Stimulated activated CD8-positive, alpha-beta memory T cell treated with anti-CD3 and anti-CD28 coated beads, Interleukin-15, amount 100 ng/mL, for 24 hours (primary cell): ENCODE results near the gene NPPC.
"Not testable (repeated sequence)": the region's sequence is repeated elsewhere in the genome, so short reads cannot be mapped to it uniquely, and the experiment has no call there.

Experiments
- DNase-seq: peaks from one replicate; pipeline ENCODE4 v3.0.0-alpha.2; 2020; ENCODE audit warnings: low read depth

Gene NPPC

GRCh38 chr2:231886071-231886681 lies 40.0 kb downstream of the NPPC start:
- no peak for DNase-seq

DNA sequence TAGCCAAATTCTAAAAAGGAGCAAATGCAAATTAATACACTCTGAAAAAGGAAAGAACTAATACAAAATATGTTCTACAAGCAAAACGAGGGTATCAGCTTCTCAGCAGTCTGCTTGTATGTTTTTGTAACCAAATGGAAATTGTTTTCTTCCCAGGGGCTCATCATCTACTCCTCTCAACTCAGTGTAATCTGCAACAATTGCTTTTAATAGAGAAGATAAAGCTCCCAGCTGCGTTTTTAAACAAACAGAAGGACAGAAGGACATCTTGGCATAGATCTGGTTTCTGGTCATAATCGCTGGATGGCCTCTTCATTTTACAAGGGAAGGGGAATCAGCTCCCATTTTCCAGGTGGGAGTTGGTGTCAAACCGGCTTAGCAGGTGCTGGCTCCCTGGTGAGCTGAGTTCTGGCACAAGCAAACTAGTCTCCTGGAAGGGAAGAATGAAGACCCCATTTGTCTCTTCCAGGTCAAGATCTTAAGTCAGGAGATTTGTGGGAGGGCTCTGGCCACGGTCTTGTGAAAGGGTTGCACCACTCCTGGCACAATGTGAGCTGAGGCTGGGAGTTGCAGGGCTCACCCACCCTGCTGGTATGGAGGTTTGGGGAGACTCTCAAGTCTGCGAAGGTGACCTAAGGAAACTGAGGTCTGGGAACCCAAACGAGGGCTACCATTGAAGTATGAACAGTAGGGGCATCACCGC lies 41.6 kb downstream of the NPPC start:
- no peak for DNase-seq

DNA sequence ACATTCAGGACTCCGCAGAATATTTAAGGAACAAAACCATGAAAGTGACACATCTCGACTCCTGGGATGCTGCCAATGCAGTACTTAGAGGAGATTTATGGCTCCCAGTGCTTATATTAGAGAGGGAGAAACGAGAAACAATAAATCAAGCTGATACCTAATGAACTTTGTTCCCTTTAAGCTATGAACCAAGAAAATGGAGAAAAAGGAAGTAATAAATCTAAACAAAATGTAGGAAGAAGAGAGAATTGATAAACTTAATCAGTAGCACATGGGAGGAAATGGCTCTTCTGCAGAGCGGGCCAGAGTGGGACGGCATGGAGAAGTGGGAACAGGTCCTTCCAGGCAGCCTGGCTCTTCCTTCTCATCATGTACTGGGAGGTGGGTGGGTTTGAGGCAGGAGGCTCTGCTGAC lies 42.7 kb downstream of the NPPC start:
- no peak for DNase-seq

GRCh38 chr2:231882646-231883045 lies 43.5 kb downstream of the NPPC start:
- no peak for DNase-seq

GRCh38 chr2:231880371-231880770 lies 45.8 kb downstream of the NPPC start:
- DNase-seq, result not testable (repeated sequence)

DNA sequence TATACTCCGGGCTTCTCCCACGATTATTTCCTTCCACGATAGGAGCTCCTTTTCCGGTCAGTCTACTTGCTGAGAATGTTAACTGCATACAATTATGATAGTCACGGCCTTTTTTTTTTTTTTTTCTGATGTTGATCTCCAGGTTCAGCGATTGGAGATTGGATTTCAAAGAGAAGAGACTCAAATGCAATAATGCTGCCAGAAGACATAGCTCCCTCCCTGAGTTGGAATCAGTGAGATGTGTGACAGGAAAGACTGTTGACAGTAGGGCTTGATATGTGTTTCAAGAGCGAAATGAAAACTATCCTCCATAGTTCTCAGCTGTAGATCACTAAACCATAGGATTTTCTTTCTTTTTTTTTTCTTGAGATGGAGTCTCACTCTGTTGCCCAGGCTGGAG lies 47.0 kb downstream of the NPPC start:
- no peak for DNase-seq

DNA sequence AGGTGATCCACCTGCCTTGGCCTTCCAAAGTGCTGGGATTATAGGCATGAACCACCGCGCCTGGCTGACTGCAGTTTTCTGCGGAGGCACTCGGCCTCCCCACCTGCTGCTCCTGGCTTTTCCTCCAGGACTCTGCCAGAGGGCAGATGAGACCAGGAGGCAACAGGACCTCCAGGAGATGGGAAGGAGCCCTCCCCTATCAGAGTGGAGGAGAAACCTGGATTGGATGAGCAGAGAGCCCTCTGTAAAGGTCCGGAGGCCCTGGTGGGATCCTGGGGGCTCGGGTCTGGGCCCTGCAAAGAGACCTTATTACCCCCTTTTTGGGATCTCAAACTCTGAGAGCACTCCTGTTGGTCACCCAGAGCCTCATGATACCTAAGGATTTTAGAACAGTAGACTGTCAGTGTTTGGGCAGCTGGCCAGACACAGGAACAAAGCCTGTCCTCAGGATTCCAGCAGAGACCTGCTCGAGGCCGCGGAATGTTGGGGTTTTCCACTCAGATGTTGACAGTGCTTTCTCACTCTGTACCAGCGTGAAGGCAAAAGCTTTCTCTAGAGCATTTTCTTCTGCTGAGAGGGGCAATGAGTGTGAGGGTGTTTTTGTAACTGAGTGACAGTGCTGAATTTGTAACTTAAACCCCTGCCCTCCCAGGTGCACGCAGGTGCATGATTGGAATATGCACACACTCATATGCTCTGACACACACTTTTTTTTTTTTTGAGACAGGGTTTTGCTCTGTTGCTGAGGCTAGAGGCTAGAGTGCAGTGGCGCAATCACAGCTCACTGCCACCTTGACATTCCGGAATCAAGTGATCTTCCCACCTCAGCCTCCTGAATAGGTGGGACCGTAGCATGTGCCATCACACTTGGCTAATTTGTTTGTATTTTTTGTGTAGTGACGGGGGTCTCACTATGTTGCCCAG lies 48.4 kb downstream of the NPPC start:
- no peak for DNase-seq

DNA sequence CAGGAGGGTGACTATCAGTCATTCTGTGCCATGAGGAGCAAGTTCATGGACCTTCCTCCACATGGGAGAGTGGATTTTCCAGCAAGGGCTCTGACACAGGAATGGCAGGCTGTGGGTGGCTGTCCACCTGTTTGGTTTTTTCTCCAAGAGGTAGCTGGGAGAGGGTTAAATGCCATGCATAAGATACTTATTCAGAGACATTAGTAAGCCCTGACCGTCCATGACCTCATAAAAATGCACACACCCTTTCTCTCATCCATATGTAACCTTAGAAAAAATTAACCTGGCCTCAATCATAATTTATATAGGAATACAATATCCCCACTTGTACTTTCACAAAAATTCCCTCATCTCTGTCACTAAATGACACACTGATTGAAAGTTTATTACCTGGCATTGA lies 51.3 kb downstream of the NPPC start:
- no peak for DNase-seq
